Muscle layer of colon (tissue), 2 donors: ENCODE results near the gene RPS21.

Experiments
- H3K27ac ChIP-seq: one replicate; pipeline ENCODE4 v1.7.0; 2013; ENCODE audit warnings: low read depth, mild to moderate bottlenecking, low read length, moderate library complexity
- H3K27me3 ChIP-seq, 2 donors: one replicate each; pipeline ENCODE4 v1.7.0; 2013; ENCODE audit warnings: low read length in 2 of 2, mild to moderate bottlenecking in 2 of 2; ENCODE audit not compliant: insufficient read depth in 2 of 2, control insufficient read depth in 1 of 2
- H3K36me3 ChIP-seq: one replicate; pipeline ENCODE4 v1.7.0; 2013; ENCODE audit warnings: mild to moderate bottlenecking, low read length; ENCODE audit not compliant: insufficient read depth
- H3K4me1 ChIP-seq: one replicate; pipeline ENCODE4 v1.7.0; 2013; ENCODE audit warnings: mild to moderate bottlenecking, low read length; ENCODE audit not compliant: insufficient read depth
- H3K4me3 ChIP-seq, 2 donors: one replicate each; pipeline ENCODE4 v1.7.0; 2013; ENCODE audit warnings: low read length in 2 of 2, low read depth in 1 of 2, mild to moderate bottlenecking in 1 of 2, moderate library complexity in 1 of 2
- H3K9ac ChIP-seq: one replicate; pipeline ENCODE4 v1.7.0; 2013; ENCODE audit warnings: low read length
- H3K9me3 ChIP-seq: one replicate; pipeline ENCODE4 v1.7.0; 2013; ENCODE audit warnings: mild to moderate bottlenecking, low read length
- donor health status: abdominal sarcoma.
- donor health status: Adenocarcinoma of cecum.

Gene RPS21

GRCh38 chr20:62348604-62349003, 38.3 kb upstream of the RPS21 start:
- H3K27ac ChIP-seq, result no peak overlapping the region
- H3K27me3 ChIP-seq, result no peaks in the 10 kb centered on the region
- H3K4me1 ChIP-seq, result peaks cover 12% of the 10 kb centered on the region
- H3K4me3 ChIP-seq, result no peak overlapping the region
- H3K9me3 ChIP-seq, result no peaks in the 10 kb centered on the region
- H3K36me3 ChIP-seq, result peaks cover 33% of the 10 kb centered on the region
- H3K9ac ChIP-seq, result no peak overlapping the region

- peaks cover 17% of the 10 kb centered on the region for H3K4me1 ChIP-seq
- no peaks in the 10 kb centered on the region for H3K27me3 ChIP-seq
- peaks cover 33% of the 10 kb centered on the region for H3K36me3 ChIP-seq
- H3K9ac ChIP-seq, result no peak overlapping the region
- H3K27ac ChIP-seq, result no peak overlapping the region
- no peak overlapping the region for H3K4me3 ChIP-seq
- H3K9me3 ChIP-seq, result no peaks in the 10 kb centered on the region
Observed at GRCh38 chr20:62349556-62350097, 37.3 kb upstream of the RPS21 start.

GRCh38 chr20:62350098-62350628, 36.7 kb upstream of the RPS21 start:
- Histone ChIP-seq H3K9ac (no peak overlapping the region), H3K4me1 (peaks cover 22% of the 10 kb centered on the region), H3K27ac (no peak overlapping the region), H3K36me3 (peaks cover 33% of the 10 kb centered on the region), H3K27me3 (no peaks in the 10 kb centered on the region), H3K9me3 (no peaks in the 10 kb centered on the region), H3K4me3 (no peak overlapping the region)

- Histone ChIP-seq H3K9ac (no peak overlapping the region), H3K4me1 (peaks cover 29% of the 10 kb centered on the region), H3K4me3 (no peak overlapping the region), H3K27ac (no peak overlapping the region), H3K27me3 (no peaks in the 10 kb centered on the region), H3K9me3 (no peaks in the 10 kb centered on the region), H3K36me3 (peaks cover 27% of the 10 kb centered on the region)
Observed at GRCh38 chr20:62350629-62351422, 36.1 kb upstream of the RPS21 start.

- H3K27me3 ChIP-seq, result no peaks in the 10 kb centered on the region
- H3K4me1 ChIP-seq, result peaks cover 38% of the 10 kb centered on the region
- H3K9me3 ChIP-seq, result no peaks in the 10 kb centered on the region
- H3K9ac ChIP-seq, result no peak overlapping the region
- peaks cover 18% of the 10 kb centered on the region for H3K36me3 ChIP-seq
- peak overlapping the region; percentile 86 for H3K27ac ChIP-seq
- H3K4me3 ChIP-seq, result no peak overlapping the region
Observed at GRCh38 chr20:62351469-62352401, 35.2 kb upstream of the RPS21 start.

- Histone ChIP-seq H3K4me1 (peaks cover 47% of the 10 kb centered on the region), H3K36me3 (peaks cover 16% of the 10 kb centered on the region), H3K27me3 (no peaks in the 10 kb centered on the region), H3K9ac (no peak overlapping the region), H3K4me3 (no peak overlapping the region), H3K27ac (peak overlapping the region; percentile 86), H3K9me3 (no peaks in the 10 kb centered on the region)
Observed at GRCh38 chr20:62352402-62353288, 34.3 kb upstream of the RPS21 start.

- H3K4me3 ChIP-seq, result no peak overlapping the region
- no peaks in the 10 kb centered on the region for H3K9me3 ChIP-seq
- no peaks in the 10 kb centered on the region for H3K27me3 ChIP-seq
- H3K9ac ChIP-seq, result no peak overlapping the region
- peak overlapping the region; percentile 86 for H3K27ac ChIP-seq
- H3K36me3 ChIP-seq, result peaks cover 12% of the 10 kb centered on the region
- H3K4me1 ChIP-seq, result peaks cover 55% of the 10 kb centered on the region
Observed at GRCh38 chr20:62353289-62354030, 33.4 kb upstream of the RPS21 start.

- Histone ChIP-seq H3K4me3 (no peak overlapping the region), H3K4me1 (peaks cover 63% of the 10 kb centered on the region), H3K36me3 (peaks cover 12% of the 10 kb centered on the region), H3K9ac (peak overlapping the region; percentile 71), H3K27me3 (no peaks in the 10 kb centered on the region), H3K9me3 (no peaks in the 10 kb centered on the region), H3K27ac (peak overlapping the region; percentile 86)
Observed at GRCh38 chr20:62354031-62354808, 32.7 kb upstream of the RPS21 start.

GRCh38 chr20:62354811-62355341, 32.0 kb upstream of the RPS21 start:
- Histone ChIP-seq H3K9ac (peak overlapping the region; percentile 71), H3K36me3 (peaks cover 12% of the 10 kb centered on the region), H3K9me3 (no peaks in the 10 kb centered on the region), H3K4me1 (peaks cover 68% of the 10 kb centered on the region), H3K27me3 (no peaks in the 10 kb centered on the region), H3K4me3 (peak overlapping the region in 1 of 2 donors; percentile 31), H3K27ac (peak overlapping the region; percentile 82)
